ENCODE data around the gene CHEK2.

- TF ChIP-seq POLR2AphosphoS5 (IDR thresholded peaks at IDR 0.05; ENCODE audit: low read depth): no peak
- TF ChIP-seq, protein P1, sequence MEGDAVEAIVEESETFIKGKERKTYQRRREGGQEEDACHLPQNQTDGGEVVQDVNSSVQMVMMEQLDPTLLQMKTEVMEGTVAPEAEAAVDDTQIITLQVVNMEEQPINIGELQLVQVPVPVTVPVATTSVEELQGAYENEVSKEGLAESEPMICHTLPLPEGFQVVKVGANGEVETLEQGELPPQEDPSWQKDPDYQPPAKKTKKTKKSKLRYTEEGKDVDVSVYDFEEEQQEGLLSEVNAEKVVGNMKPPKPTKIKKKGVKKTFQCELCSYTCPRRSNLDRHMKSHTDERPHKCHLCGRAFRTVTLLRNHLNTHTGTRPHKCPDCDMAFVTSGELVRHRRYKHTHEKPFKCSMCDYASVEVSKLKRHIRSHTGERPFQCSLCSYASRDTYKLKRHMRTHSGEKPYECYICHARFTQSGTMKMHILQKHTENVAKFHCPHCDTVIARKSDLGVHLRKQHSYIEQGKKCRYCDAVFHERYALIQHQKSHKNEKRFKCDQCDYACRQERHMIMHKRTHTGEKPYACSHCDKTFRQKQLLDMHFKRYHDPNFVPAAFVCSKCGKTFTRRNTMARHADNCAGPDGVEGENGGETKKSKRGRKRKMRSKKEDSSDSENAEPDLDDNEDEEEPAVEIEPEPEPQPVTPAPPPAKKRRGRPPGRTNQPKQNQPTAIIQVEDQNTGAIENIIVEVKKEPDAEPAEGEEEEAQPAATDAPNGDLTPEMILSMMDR (IDR thresholded peaks at IDR 0.05; ENCODE audit: insufficient read depth, low read length): no peak
These were observed 38.2 kb downstream of the CHEK2 start for GRCh38 chr22:28703436-28703835.
